Pulmonary artery endothelial cell (primary cell): ENCODE measurements around the gene LONP2. TPM values are rescaled to one million over a fixed set of nuclear protein-coding genes. Genes with fewer than 3 reads are reported as not detected.
"Not testable (repeated sequence)": the region's sequence is repeated elsewhere in the genome, so short reads cannot be mapped to it uniquely, and the experiment has no call there.

ENCODE experiments used
- DNase-seq: peaks from one replicate; pipeline ENCODE4 v3.0.0-alpha.2; 2011; ENCODE audit warnings: low read depth, low spot score
- total RNA-seq: library from RNA; depleted of rRNA; stranded (reverse); fragments of >200 nt; gene quantifications from 2 replicates; pipeline ENCODE4 v1.2.3, GENCODE V29; 2014

Gene LONP2
- total RNA-seq, 1 donor from 2014 or later: 26.9 TPM

- no peak for DNase-seq
Measured at GRCh38 chr16:48235058-48235555, 9.0 kb upstream of the LONP2 start.

DNA sequence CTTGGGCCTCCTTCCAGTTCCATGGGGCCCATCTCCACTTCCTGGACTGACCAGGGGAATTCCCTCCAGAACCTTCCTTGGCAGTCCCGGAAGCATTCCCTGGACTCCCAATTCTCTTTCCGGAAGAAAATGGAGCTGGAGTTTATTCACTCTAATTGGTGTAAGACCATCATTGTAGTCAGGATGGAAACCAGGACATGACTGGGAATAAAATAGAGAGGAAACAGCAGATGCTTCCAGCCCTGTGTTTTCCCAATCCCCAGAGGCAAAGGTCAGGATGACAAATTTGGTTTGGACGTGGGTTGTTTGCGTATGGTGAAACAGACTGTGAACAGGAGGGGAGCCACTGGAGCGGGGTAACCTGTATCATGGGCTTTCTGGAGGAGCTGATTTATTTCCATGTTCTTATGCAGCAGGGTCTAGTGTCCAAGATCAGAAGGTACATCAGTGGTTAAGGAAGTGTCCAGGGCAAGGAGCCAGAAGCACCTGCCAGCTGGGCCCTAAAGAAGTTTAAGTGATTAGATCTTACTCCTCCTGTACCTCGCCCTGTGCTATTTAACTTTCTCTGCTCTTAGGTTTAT, 8.5 kb upstream of the LONP2 start:
- DNase-seq: no peak

DNA sequence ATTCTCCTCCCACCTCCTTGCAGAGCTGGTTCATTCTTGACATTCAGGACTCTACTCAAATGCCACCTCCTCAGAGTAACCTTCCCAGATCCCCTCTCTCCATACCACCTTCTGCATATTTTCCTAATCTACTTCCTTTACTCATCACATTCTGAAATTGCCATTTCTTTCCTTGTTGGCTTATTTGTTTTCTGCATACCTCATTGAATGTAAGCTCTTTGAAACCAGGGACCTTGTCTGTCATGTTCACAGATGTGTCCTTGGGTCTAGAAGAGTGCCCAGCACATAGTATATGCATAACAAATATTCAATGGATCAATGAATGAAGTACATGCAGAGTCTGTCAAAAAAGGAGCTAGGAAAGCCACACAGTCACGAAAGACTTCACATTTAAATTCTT, 7.8 kb upstream of the LONP2 start:
- no peak for DNase-seq

DNA sequence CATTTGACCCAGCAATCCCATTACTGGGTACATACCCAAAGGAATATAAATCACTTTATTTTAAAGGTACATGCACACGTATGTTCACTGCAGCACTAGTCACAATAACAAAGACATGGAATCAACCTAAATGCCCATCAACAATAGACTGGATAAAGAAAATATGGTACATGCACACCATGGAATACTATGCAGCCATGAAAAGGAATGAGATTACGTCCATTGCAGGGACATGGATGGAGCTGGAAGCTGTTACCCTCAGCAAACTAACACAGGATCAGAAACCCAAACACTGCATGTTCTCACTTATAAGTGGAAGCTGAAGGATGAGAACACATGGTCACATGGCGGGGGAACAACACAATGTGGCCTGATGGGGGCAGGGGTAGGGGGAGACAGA, 4.0 kb upstream of the LONP2 start:
- not testable (repeated sequence) for DNase-seq

GRCh38 chr16:48244863-48245195, 729 bp downstream of the LONP2 start:
- no peak for DNase-seq

DNA sequence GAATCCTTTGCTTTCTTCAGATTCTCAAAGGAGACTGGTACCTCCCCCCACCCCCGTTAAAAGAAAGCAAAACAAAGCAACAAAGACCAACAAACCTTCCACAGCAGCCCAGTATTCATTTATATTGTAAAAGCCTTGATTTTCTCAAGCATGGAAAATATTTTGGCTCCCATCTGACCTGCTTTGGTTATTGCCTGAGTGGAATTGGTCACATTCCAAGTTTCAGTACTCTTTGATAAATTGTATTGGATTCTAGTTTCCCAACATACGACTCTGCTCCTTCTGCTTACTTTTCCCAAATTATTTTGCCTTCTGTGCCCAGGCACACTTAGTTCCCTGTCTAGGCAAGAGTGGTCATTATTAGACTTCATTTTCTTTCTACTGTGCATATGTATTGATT, 2.0 kb downstream of the LONP2 start:
- DNase-seq: no peak

- DNase-seq: no peak
Measured at GRCh38 chr16:48247311-48247710, 3.2 kb downstream of the LONP2 start, which contains the start of gene ABCC11. Gene ABCC11 (minus strand): TSS chr16:48247539. CDS start chr16:48231921, 15,618 bp downstream.

- DNase-seq: no peak
Measured at GRCh38 chr16:48250520-48251278, 6.6 kb downstream of the LONP2 start.

DNA sequence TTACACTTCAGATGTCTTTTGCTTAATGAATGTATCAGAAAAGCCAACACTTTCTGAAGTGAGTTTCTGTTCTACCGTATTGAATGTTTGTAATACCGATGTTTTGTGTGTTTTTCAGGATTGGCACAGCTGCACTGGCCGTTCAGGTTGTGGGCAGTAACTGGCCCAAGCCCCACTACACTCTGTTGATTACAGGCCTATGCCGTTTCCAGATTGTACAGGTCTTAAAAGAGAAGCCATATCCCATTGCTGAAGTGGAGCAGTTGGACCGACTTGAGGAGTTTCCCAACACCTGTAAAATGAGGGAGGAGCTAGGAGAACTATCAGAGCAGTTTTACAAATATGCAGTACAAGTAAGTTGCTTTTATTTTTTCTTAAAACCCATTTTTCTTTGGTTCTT, 7.9 kb downstream of the LONP2 start:
- DNase-seq: no peak

DNA sequence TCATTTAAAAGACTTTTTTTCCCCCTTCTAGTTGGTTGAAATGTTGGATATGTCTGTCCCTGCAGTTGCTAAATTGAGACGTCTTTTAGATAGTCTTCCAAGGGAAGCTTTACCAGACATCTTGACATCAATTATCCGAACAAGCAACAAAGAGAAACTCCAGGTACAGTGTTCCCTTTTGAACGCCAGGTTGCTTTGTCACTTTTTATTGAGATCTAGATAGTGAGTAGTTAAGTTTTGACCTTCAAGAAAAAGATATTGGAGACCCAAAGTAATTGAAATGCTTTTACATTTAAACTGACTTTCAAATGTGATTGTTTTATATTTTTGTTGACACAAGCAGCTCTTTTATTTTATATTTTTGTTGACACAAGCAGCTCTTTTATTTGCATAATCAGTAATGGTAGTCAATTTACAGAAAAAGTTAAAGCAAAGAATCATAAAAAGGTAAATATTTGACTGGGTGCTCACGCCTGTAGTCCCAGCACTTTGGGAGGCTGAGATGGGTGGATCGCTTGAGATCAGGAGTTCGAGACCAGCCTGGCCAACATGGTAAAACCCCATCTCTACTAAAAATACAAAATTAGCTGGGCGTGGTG, 12.6 kb downstream of the LONP2 start:
- DNase-seq: no peak

GRCh38 chr16:48261569-48261968, 17.5 kb downstream of the LONP2 start:
- no peak for DNase-seq

GRCh38 chr16:48262631-48263030, 18.5 kb downstream of the LONP2 start:
- no peak for DNase-seq

- no peak for DNase-seq
Measured at GRCh38 chr16:48269011-48269410, 24.9 kb downstream of the LONP2 start.

GRCh38 chr16:48271728-48272127, 27.6 kb downstream of the LONP2 start:
- DNase-seq: no peak

- no peak for DNase-seq
Measured at GRCh38 chr16:48272837-48273421, 28.8 kb downstream of the LONP2 start.

DNA sequence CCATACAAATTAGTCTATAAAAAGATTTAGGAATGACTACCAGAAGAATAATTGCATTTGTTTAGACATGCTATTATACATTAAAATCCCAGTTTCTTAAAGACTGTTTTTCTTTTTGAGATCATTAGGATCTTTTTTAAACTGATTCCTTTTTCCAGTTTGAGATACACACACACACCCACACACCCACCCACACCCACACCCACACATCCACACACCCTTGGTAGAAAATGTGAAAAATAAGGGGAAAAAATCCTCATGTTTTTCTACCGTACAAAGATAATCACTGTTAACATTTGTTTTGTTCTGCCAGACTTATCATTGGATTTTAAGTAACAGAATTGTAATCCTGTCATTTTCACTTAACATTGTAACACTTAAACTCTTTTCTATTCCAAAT, 30.4 kb downstream of the LONP2 start:
- DNase-seq: no peak

DNA sequence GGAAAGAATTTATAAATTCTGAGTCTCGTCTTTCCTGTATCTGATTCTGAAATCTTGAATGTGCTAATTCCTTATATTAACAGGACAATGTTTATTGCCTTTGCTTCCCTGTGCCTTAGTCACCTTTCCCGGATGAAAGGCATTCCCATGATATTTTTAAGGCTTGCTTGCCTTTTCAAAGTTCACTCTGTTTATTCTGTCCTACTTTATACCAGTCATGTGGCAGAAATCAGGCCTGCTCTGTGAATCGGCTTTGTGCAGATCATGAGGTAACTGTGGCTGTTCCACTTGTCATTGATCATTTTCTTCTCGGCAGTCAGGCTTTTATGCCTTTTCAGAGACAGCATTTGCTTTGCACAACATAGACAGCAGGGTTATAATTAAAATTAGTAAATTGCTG, 32.0 kb downstream of the LONP2 start:
- no peak for DNase-seq

DNA sequence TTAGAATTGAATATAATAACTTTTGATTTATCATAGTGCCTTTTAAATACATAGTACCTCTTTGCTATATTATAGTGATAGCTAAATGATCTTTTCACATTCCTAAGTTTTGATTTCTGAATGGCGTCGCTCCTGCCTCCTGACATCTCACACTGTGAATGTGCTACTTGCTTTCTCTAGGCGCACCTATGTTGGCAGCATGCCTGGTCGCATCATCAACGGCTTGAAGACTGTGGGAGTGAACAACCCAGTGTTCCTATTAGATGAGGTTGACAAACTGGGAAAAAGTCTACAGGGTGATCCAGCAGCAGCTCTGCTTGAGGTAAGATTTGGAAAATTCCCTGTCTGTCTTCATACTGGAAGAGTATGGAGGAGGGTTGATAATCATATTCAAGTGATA, 33.1 kb downstream of the LONP2 start:
- no peak for DNase-seq

DNA sequence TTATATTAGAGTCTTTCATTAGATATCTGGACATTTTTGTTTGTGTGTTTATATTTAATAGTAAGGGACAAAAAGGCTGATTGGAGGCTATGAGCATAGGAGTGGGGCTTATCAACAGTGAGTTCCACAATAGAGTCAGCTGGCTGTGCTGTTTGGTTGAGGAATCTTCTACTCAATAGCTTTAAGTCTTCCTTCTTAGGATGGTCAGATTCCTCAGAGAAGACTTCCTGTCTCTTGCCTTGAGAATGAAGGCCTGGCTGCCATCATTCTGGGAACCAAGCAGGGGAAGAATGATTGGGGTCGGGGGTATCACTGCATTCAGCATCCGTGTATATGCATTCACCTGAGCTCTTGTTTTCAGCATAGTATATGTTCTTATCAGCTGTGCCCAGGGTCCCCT, 35.1 kb downstream of the LONP2 start:
- no peak for DNase-seq

GRCh38 chr16:48280546-48280945, 36.4 kb downstream of the LONP2 start:
- DNase-seq: no peak

GRCh38 chr16:48282636-48283263, 38.6 kb downstream of the LONP2 start:
- DNase-seq: no peak
